ENCODE measurements around the gene REM2.

REM2 gene

DNA sequence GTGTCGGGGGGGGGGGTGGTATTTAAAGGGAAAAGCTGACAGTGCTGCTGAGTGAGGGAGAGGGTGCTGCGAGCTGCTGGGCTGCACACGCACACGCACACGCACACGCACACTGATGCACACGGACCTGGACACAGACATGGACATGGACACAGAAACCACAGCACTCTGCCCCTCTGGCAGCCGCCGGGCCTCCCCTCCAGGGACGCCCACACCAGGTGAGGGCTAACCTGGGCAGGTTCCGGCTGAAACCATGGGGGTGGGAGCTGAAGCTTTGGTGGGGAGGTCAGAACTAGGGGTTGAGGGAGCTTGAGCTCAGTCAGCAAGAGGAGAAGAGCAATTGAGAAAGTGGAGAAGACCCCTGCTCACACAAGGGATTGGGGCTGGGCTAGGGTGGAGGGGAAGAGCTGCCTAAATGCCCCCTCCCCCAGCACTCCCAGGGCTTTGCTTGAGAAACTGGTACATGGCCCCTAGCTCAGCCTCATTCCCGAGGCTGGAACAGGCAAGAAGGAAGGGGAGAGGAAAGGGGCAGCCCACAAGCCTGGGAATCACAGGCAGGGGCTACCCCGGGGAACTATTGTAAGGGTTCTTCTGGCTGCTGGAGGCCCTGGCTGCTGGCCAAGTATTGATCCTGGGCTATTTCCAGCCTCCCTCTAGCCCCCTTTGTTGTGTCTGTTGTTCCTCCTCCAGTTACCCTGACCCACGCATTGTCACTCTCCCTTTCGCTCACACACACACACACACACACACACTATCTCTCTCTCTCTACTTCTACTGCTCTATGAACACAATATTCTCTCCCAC, at the start of gene REM2:
TSS of gene REM2 (plus strand) at position 50 of the 804 bp plus-strand sequence. CDS start at position 116, 66 bp downstream.
- peaks cover 1 to 10% (median 4%) of the 10 kb centered on the region in 3 donors for H3K36me3 ChIP-seq
- TF ChIP-seq, protein P1, sequence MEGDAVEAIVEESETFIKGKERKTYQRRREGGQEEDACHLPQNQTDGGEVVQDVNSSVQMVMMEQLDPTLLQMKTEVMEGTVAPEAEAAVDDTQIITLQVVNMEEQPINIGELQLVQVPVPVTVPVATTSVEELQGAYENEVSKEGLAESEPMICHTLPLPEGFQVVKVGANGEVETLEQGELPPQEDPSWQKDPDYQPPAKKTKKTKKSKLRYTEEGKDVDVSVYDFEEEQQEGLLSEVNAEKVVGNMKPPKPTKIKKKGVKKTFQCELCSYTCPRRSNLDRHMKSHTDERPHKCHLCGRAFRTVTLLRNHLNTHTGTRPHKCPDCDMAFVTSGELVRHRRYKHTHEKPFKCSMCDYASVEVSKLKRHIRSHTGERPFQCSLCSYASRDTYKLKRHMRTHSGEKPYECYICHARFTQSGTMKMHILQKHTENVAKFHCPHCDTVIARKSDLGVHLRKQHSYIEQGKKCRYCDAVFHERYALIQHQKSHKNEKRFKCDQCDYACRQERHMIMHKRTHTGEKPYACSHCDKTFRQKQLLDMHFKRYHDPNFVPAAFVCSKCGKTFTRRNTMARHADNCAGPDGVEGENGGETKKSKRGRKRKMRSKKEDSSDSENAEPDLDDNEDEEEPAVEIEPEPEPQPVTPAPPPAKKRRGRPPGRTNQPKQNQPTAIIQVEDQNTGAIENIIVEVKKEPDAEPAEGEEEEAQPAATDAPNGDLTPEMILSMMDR (IDR thresholded peaks at IDR 0.05) = no peak
- intact Hi-C loops (cut with DNase I; ENCODE audit: low total_unique reads) = no loop called here
- no peak within 1 kb of the TSS for H3K4me3 ChIP-seq
- DNase-seq = peak in 1 of 2 donors; percentile 38
- no peaks in the 10 kb centered on the region for H3K9me3 ChIP-seq
- H3K27ac ChIP-seq = no peak within 1 kb of the TSS
- H3K27me3 ChIP-seq = no peaks in the 10 kb centered on the region
- peaks cover 0 to 30% (median 15%) of the 10 kb centered on the region in 4 donors for H3K4me1 ChIP-seq

- DNase-seq = no peak
- Histone ChIP-seq H3K27me3 (no peaks in the 10 kb centered on the region), H3K4me1 (peaks cover 0 to 34% (median 24%) of the 10 kb centered on the region in 4 donors), H3K27ac (peak overlapping the region; percentile 97 to 98), H3K4me3 (no peak overlapping the region), H3K9me3 (no peaks in the 10 kb centered on the region), H3K36me3 (peaks cover 11 to 21% (median 12%) of the 10 kb centered on the region in 3 donors)
- TF ChIP-seq, protein P1 (IDR thresholded peaks at IDR 0.05) = no peak
- intact Hi-C loops (cut with DNase I; ENCODE audit: low total_unique reads) = loop anchor here (10.0 kb wide), 1 partner anchor 71 kb away; the partner anchor contains the start of gene OXA1L
These were observed 47.5 kb upstream of the REM2 start for GRCh38 chr14:22835505-22835904.

GRCh38 chr14:22836301-22837113, 46.5 kb upstream of the REM2 start, which contains the start of gene MMP14:
TSS of gene MMP14 (plus strand) at chr14:22836585. CDS start at chr14:22836818, 233 bp downstream.
- Histone ChIP-seq H3K4me3 (peak within 1 kb of the TSS; percentile 84 to 85), H3K4me1 (peaks cover 0 to 41% (median 26%) of the 10 kb centered on the region in 4 donors), H3K9me3 (no peaks in the 10 kb centered on the region), H3K27ac (peak within 1 kb of the TSS; percentile 97 to 98), H3K36me3 (peaks cover 19 to 25% (median 20%) of the 10 kb centered on the region in 3 donors), H3K27me3 (no peaks in the 10 kb centered on the region)
- peak; percentile 93 to 97 for DNase-seq
- TF ChIP-seq, protein P1 (IDR thresholded peaks at IDR 0.05) = peak; percentile 50 to 73
- intact Hi-C loops (cut with DNase I; ENCODE audit: low total_unique reads) = loop anchor here (2.0 to 10.0 kb wide), 2 partner anchors 16 to 72 kb away; partner anchors contain the start of gene OXA1L

DNA sequence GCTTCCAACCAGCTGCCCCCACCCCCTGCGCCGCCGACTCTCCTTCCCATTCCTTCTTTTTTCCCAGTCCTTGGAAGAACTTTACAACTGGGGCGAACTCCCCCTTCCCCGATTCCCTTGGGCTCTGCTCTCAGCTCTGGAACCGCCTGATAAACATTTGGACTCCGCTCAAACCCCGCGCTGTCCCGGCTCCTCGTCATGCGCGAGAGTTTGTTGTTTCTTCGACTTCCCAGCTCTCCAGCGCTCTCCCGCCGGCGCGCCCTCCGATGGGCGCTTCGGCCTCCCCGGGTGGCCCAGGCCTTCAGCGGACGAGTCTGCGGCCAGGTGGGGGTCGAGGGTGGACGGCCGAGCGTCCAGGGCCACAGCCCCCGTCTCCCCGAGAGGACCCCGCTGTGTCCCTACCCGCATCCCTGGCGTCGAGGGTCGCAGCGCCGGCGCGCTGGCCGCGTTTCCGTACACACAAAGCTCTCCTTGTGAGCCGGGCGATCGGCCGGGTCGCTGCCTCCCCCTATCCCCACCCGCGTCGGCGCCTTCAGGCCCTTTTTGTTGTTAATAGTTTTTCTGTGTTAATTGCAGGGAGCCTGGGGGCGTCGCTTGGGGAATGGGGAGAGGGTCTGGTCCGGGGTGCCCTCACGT, 45.8 kb upstream of the REM2 start:
- H3K27ac ChIP-seq = peak overlapping the region; percentile 97 to 98
- no peaks in the 10 kb centered on the region for H3K9me3 ChIP-seq
- peak overlapping the region; percentile 84 to 85 for H3K4me3 ChIP-seq
- peaks cover 0 to 48% (median 29%) of the 10 kb centered on the region in 4 donors for H3K4me1 ChIP-seq
- H3K36me3 ChIP-seq = peaks cover 26 to 32% (median 27%) of the 10 kb centered on the region in 3 donors
- TF ChIP-seq, protein P1 (IDR thresholded peaks at IDR 0.05) = no peak
- no peaks in the 10 kb centered on the region for H3K27me3 ChIP-seq
- intact Hi-C loops (cut with DNase I; ENCODE audit: low total_unique reads) = loop anchor here (2.0 to 10.0 kb wide), 2 partner anchors 16 to 72 kb away; partner anchors contain the start of gene OXA1L
- peak; percentile 59 to 88 for DNase-seq
